CD14-positive monocyte (primary cell): Measurements from ENCODE around the gene LRRC28. TPM values are rescaled to one million over a fixed set of nuclear protein-coding genes. Genes with fewer than 3 reads are reported as not detected.

Source experiments
- DNase-seq, 3 donors: peaks; one replicate each; pipeline ENCODE4 v3.0.0-alpha.2; 2011 to 2022
- H2AFZ ChIP-seq: 2 replicates; pipeline ENCODE4 v1.6.0; 2012; ENCODE audit warnings: mild to moderate bottlenecking, low read depth, low read length, inconsistent platforms; ENCODE audit not compliant: insufficient read depth, poor library complexity, severe bottlenecking
- H3K27ac ChIP-seq, 2 donors: 1 replicate in 1 of 2; 2 replicates in 1 of 2; pipeline ENCODE4 v1.5.1; 2012 to 2013; ENCODE audit warnings: low read length in 2 of 2, control low read depth in 1 of 2, inconsistent platforms in 1 of 2, low read depth in 1 of 2, mild to moderate bottlenecking in 1 of 2
- H3K27me3 ChIP-seq, 2 donors: one replicate each; pipeline versions ENCODE4 v1.6.0 to v1.6.1; 2011 to 2013; ENCODE audit warnings: low read length in 2 of 2; ENCODE audit not compliant: control insufficient read depth in 2 of 2, insufficient read depth in 2 of 2
- H3K36me3 ChIP-seq, 2 donors: replicated peaks in 1 of 2; 1 replicate in 1 of 2; 2 replicates in 1 of 2; pipeline versions ENCODE4 v1.5.1 to v1.6.1; 2012 to 2013; ENCODE audit warnings: low read length in 2 of 2, control low read depth in 1 of 2, inconsistent platforms in 1 of 2, mild to moderate bottlenecking in 1 of 2; ENCODE audit not compliant: insufficient read depth in 2 of 2, control insufficient read depth in 1 of 2
- H3K4me1 ChIP-seq, 2 donors: 1 replicate in 1 of 2; 2 replicates in 1 of 2; pipeline versions ENCODE4 v1.5.1 to v1.6.1; 2012 to 2013; ENCODE audit warnings: low read length in 2 of 2, control low read depth in 1 of 2, inconsistent platforms in 1 of 2, mild to moderate bottlenecking in 1 of 2, moderate library complexity in 1 of 2; ENCODE audit not compliant: insufficient read depth in 2 of 2, control insufficient read depth in 1 of 2
- H3K4me2 ChIP-seq: replicated peaks from 2 replicates; pipeline ENCODE3; 2012; ENCODE audit warnings: low read length, moderate library complexity, mild to moderate bottlenecking; ENCODE audit not compliant: poor library complexity, severe bottlenecking; ENCODE audit errors: extremely low read depth
- H3K4me3 ChIP-seq, 3 experiments: fragments of 200-600 bp in 1 of 3; sonication (generic) in 1 of 3; replicated peaks in 1 of 3; 1 replicate in 2 of 3; 2 replicates in 1 of 3; pipeline ENCODE4 v1.5.1; 2011 to 2013; ENCODE audit warnings: low read length in 3 of 3, mild to moderate bottlenecking in 3 of 3, control low read depth in 2 of 3, low read depth in 2 of 3, inconsistent platforms in 1 of 3, moderate library complexity in 1 of 3
- H3K79me2 ChIP-seq: 2 replicates; pipeline ENCODE4 v1.6.0; 2012; ENCODE audit warnings: mild to moderate bottlenecking, control low read depth, inconsistent platforms, low read length, moderate library complexity; ENCODE audit not compliant: insufficient read depth
- H3K9ac ChIP-seq: 2 replicates; pipeline ENCODE4 v1.6.0; 2017; ENCODE audit warnings: low read length, mild to moderate bottlenecking; ENCODE audit not compliant: insufficient read depth, poor library complexity, severe bottlenecking
- H3K9me3 ChIP-seq, 2 donors: replicated peaks in 1 of 2; 1 replicate in 1 of 2; 2 replicates in 1 of 2; pipeline versions ENCODE4 v1.5.1 to v1.6.1; 2012 to 2013; ENCODE audit warnings: low read length in 2 of 2, control low read depth in 1 of 2; ENCODE audit not compliant: control insufficient read depth in 1 of 2, insufficient read depth in 1 of 2
- H4K20me1 ChIP-seq: 2 replicates; pipeline ENCODE4 v1.6.0; 2012; ENCODE audit warnings: mild to moderate bottlenecking, low read length, control low read depth, moderate library complexity; ENCODE audit not compliant: insufficient read depth
- H3K27ac Mint-ChIP-seq, 7 donors: one replicate each; pipeline ENCODE4 v1.8.0; 2020; ENCODE audit warnings: mild to moderate bottlenecking in 7 of 7, mixed read lengths in 7 of 7, moderate library complexity in 6 of 7, inconsistent platforms in 2 of 7
- H3K27me3 Mint-ChIP-seq, 3 donors: one replicate each; pipeline ENCODE4 v1.8.0; 2021 to 2022; ENCODE audit warnings: low read depth in 3 of 3, mild to moderate bottlenecking in 3 of 3, mixed read lengths in 3 of 3, moderate library complexity in 3 of 3, inconsistent platforms in 1 of 3
- H3K36me3 Mint-ChIP-seq, 2 donors: one replicate each; pipeline ENCODE4 v1.8.0; 2020; ENCODE audit warnings: mixed read lengths in 2 of 2, inconsistent platforms in 1 of 2, mild to moderate bottlenecking in 1 of 2
- H3K4me1 Mint-ChIP-seq: one replicate; pipeline ENCODE4 v1.8.0; 2020; ENCODE audit warnings: mild to moderate bottlenecking, mixed read lengths
- H3K4me3 Mint-ChIP-seq, 2 donors: one replicate each; pipeline ENCODE4 v1.8.0; 2020; ENCODE audit warnings: mild to moderate bottlenecking in 2 of 2, mixed read lengths in 2 of 2, moderate library complexity in 1 of 2
- H3K9me3 Mint-ChIP-seq, 7 donors: one replicate each; pipeline ENCODE4 v1.8.0; 2020 to 2022; ENCODE audit warnings: mixed read lengths in 7 of 7, mild to moderate bottlenecking in 6 of 7, moderate library complexity in 6 of 7, inconsistent platforms in 2 of 7
- WGBS: methylation state at CpG from one replicate; pipeline ENCODE4 v1.1.5; 2013; ENCODE audit warnings: missing lambda C conversion rate; ENCODE audit not compliant: insufficient coverage; 5-methylcytosine and 5-hydroxymethylcytosine counted together
- intact Hi-C, 2 donors: fragments of 100-400 bp; cut with micrococcal nuclease; formaldehyde crosslinking; loops; one replicate each; pipeline versions ENCODE4 v1.15.0 to v1.15.1; 2023
- polyA plus RNA-seq, 3 donors: library from polyadenylated mRNA; depleted of rRNA in 1 of 3; unstranded in 2 of 3; stranded (reverse) in 1 of 3; fragments of 300-500 nt in 2 of 3; fragments of >200 nt in 1 of 3; fragmentation: Illumina TruSeq in 2 of 3; gene quantifications; 1 replicate in 2 of 3; 2 replicates in 1 of 3; pipeline ENCODE4 v1.2.3, GENCODE V29; 2012 to 2021
- TF ChIP-seq, protein P1 (sequence below): fragments of 200-600 bp; IDR thresholded peaks from one replicate; pipeline ENCODE4 v1.8.0; 2022; ENCODE audit warnings: antibody characterized with exemption, mild to moderate bottlenecking

LRRC28 gene
- polyA plus RNA-seq, 3 donors: 18.6 to 25.3 (median 19.8) TPM

DNA sequence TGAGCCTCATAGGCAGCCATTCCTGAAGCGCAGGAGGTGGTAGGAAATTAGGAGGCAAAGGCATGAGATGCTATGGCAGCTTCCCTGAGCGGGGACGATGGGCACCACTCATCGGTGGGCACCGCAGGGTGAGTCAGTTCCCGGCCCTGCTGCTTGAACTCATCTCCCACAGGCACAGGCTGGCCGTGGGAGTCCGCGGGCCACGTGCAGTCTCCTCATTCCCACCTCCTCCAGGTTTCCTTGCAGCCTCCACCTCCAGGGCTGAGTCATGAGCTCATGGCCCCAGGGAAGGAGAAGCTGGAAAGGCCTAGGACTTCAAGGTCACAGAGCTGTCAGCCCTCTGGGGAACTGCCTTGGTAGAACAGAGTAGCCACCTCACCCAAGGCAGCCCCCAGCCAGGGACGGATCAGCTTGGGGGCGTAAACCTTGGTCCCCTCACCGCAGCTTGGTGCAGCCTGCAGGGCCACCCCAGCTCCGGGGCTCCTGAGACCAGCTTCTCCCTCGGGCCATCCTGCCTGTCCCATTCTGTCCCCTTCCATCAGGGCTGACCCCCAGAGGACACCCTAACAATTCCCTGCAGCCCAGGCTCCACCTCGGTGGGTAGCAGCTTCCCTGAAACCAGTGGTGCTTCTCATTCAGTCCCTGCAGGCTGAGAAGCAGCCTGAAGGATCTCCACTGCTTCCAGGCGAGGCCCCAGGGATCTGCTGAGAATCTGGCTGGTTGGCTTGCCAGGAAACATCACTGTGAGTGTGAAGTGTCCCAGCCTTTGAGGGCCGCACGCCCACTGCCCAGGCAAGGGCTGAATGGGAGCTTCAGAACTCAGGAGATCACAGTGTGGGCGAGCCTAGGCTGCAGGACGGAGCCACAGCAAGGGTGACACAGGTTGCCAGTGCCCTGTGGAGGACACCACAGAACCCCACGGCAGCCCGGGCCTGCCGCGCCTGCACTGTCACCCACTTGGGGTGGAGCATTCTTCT is 163.8 kb downstream of the LRRC28 start:
- Histone ChIP-seq H3K79me2 (no peaks in the 10 kb centered on the region), H4K20me1 (no peaks in the 10 kb centered on the region), H3K4me2 (no peak overlapping the region), H3K4me3 (no peak overlapping the region), H3K9ac (no peak overlapping the region), H3K27me3 (no peaks in the 10 kb centered on the region), H3K36me3 (no peaks in the 10 kb centered on the region), H3K27ac (no peak overlapping the region), H2AFZ (no peak overlapping the region), H3K4me1 (peaks cover 0 to 4% of the 10 kb centered on the region in 2 donors), H3K9me3 (no peaks in the 10 kb centered on the region)
- H3K27ac Mint-ChIP-seq: no peak overlapping the region
- H3K36me3 Mint-ChIP-seq: no peaks in the 10 kb centered on the region
- no peak for DNase-seq
- peaks cover 0 to 3% (median 1%) of the 10 kb centered on the region in 7 donors for H3K9me3 Mint-ChIP-seq
- H3K27me3 Mint-ChIP-seq: peaks cover 0 to 3% (median 1%) of the 10 kb centered on the region in 3 donors
- H3K4me3 Mint-ChIP-seq: no peak overlapping the region
- H3K4me1 Mint-ChIP-seq: peaks cover 5% of the 10 kb centered on the region
- WGBS: 97% methylated on average over 15 of the region's 25 CpGs
- intact Hi-C loops: no loop called here
- TF ChIP-seq, protein P1, sequence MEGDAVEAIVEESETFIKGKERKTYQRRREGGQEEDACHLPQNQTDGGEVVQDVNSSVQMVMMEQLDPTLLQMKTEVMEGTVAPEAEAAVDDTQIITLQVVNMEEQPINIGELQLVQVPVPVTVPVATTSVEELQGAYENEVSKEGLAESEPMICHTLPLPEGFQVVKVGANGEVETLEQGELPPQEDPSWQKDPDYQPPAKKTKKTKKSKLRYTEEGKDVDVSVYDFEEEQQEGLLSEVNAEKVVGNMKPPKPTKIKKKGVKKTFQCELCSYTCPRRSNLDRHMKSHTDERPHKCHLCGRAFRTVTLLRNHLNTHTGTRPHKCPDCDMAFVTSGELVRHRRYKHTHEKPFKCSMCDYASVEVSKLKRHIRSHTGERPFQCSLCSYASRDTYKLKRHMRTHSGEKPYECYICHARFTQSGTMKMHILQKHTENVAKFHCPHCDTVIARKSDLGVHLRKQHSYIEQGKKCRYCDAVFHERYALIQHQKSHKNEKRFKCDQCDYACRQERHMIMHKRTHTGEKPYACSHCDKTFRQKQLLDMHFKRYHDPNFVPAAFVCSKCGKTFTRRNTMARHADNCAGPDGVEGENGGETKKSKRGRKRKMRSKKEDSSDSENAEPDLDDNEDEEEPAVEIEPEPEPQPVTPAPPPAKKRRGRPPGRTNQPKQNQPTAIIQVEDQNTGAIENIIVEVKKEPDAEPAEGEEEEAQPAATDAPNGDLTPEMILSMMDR: no peak

DNA sequence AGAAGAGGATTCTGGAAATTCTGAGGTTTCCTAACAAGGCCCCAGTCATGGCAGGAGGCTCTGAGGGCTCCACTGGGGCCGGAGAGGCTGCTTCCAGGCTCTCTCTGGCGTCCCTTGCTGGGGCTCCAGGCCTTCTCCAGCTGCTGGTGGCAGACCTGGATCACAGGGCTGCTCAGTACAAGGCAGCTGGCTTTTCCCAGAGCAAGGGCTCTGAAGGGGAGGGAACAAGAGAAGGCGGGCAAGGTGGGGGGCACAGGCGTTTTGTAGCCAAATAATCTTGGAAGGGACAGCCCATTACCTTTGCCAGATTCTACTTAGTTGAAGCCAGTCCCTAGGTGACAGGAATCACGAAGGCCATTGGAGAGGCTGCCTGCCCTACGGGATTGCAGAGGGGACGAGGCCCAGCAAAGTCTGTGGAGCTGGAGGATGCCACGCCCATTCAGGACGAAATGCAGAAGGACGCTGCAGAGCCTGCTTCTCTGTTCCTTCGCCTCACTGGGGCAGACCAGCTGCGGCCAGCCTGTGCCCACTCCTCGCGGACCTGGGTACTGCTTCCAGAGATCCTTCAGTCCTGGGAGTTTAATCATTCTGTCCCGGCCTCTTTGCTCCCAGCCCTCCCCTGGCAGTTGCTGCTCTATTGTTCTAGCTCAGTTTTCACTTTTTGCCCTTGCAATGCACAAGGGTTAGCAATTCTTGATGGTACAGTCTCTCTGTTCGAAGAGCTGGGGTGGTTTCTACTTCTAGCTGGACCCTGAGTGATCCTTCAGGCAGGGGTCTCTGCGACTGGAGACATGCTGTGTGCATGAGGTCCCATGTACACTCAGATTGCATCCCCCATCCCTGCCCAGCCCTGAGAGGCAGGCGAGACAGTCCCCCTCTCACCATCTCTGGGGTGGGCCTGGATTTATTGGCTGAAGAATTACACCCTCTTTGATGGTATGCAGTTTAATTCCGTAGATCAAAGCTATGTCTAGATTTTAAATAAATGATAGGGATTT is 165.2 kb downstream of the LRRC28 start:
- Mint-ChIP-seq H3K27ac (no peak overlapping the region), H3K36me3 (no peaks in the 10 kb centered on the region), H3K4me3 (no peak overlapping the region), H3K4me1 (peaks cover 14% of the 10 kb centered on the region), H3K27me3 (peaks cover 3 to 6% (median 3%) of the 10 kb centered on the region in 3 donors), H3K9me3 (peaks cover 0 to 4% (median 2%) of the 10 kb centered on the region in 7 donors)
- intact Hi-C loops: no loop called here
- Histone ChIP-seq H3K4me2 (no peak overlapping the region), H3K9ac (no peak overlapping the region), H3K27ac (no peak overlapping the region), H3K27me3 (no peaks in the 10 kb centered on the region), H3K4me3 (no peak overlapping the region), H3K36me3 (no peaks in the 10 kb centered on the region), H3K4me1 (peaks cover 0 to 4% of the 10 kb centered on the region in 2 donors), H3K9me3 (no peaks in the 10 kb centered on the region), H4K20me1 (no peaks in the 10 kb centered on the region), H2AFZ (no peak overlapping the region), H3K79me2 (no peaks in the 10 kb centered on the region)
- WGBS: 84% methylated on average over 16 of the region's 19 CpGs
- DNase-seq: no peak
- TF ChIP-seq, protein P1: no peak
